ENCODE measurements around the gene DGKI.

The DGKI gene

GRCh38 chr7:137878333-137878961 lies 31.7 kb upstream of the DGKI start:
- H3K27me3 ChIP-seq (ENCODE audit: control insufficient read depth, low read length) = no peaks in the 10 kb centered on the region
- no peaks in the 10 kb centered on the region for H3K79me2 ChIP-seq (ENCODE audit: control insufficient read depth, low read length)
- no peaks in the 10 kb centered on the region for H3K4me1 ChIP-seq (ENCODE audit: control insufficient read depth, low read length)
- H3K4me2 ChIP-seq (ENCODE audit: low read length) = no peak overlapping the region
- no peak overlapping the region for H3K4me3 ChIP-seq (ENCODE audit: low read length)
- H3K9me3 ChIP-seq (ENCODE audit: control insufficient read depth, insufficient read depth, low read length) = no peaks in the 10 kb centered on the region
- H3K27ac ChIP-seq (ENCODE audit: low read depth, low read length) = no peak overlapping the region
- no peak for TF ChIP-seq EZH2phosphoT487 (IDR thresholded peaks at IDR 0.05; ENCODE audit: borderline replicate concordance, low read length)
- no peak for TF ChIP-seq CTCF (IDR thresholded peaks at IDR 0.05; ENCODE audit: low read depth, low read length, poor library complexity, severe bottlenecking)
- H3K36me3 ChIP-seq (ENCODE audit: control insufficient read depth, low read length) = no peaks in the 10 kb centered on the region
- no peaks in the 10 kb centered on the region for H4K20me1 ChIP-seq (ENCODE audit: control insufficient read depth, insufficient read depth, low read depth, low read length)
- no peaks in the 10 kb centered on the region for H3K9me2 ChIP-seq (replicated peaks; ENCODE audit: control insufficient read depth, low read length)
- no peaks in the 10 kb centered on the region for H3F3A ChIP-seq (ENCODE audit: control insufficient read depth, insufficient read depth)

- no peak overlapping the region for H3K4me3 ChIP-seq (ENCODE audit: low read length)
- no peaks in the 10 kb centered on the region for H3K79me2 ChIP-seq (ENCODE audit: control insufficient read depth, low read length)
- H3K27me3 ChIP-seq (ENCODE audit: control insufficient read depth, low read length) = no peaks in the 10 kb centered on the region
- no peaks in the 10 kb centered on the region for H4K20me1 ChIP-seq (ENCODE audit: control insufficient read depth, insufficient read depth, low read depth, low read length)
- H3K9me2 ChIP-seq (replicated peaks; ENCODE audit: control insufficient read depth, low read length) = no peaks in the 10 kb centered on the region
- no peaks in the 10 kb centered on the region for H3K9me3 ChIP-seq (ENCODE audit: control insufficient read depth, insufficient read depth, low read length)
- H3K36me3 ChIP-seq (ENCODE audit: control insufficient read depth, low read length) = no peaks in the 10 kb centered on the region
- H3K4me1 ChIP-seq (ENCODE audit: control insufficient read depth, low read length) = no peaks in the 10 kb centered on the region
- H3F3A ChIP-seq (ENCODE audit: control insufficient read depth, insufficient read depth) = no peaks in the 10 kb centered on the region
- no peak overlapping the region for H3K27ac ChIP-seq (ENCODE audit: low read depth, low read length)
- H3K4me2 ChIP-seq (ENCODE audit: low read length) = no peak overlapping the region
- TF ChIP-seq EZH2phosphoT487 (IDR thresholded peaks at IDR 0.05; ENCODE audit: borderline replicate concordance, low read length) = no peak
- TF ChIP-seq CTCF (IDR thresholded peaks at IDR 0.05; ENCODE audit: low read depth, low read length, poor library complexity, severe bottlenecking) = no peak
Measured at GRCh38 chr7:137877027-137877675, 30.4 kb upstream of the DGKI start.

- Histone ChIP-seq H3F3A (ENCODE audit: control insufficient read depth, insufficient read depth) (no peaks in the 10 kb centered on the region), H3K79me2 (ENCODE audit: control insufficient read depth, low read length) (no peaks in the 10 kb centered on the region), H3K27ac (ENCODE audit: low read depth, low read length) (no peak overlapping the region), H3K27me3 (ENCODE audit: control insufficient read depth, low read length) (no peaks in the 10 kb centered on the region), H3K9me2 (replicated peaks; ENCODE audit: control insufficient read depth, low read length) (no peaks in the 10 kb centered on the region), H3K4me3 (ENCODE audit: low read length) (no peak overlapping the region), H3K36me3 (ENCODE audit: control insufficient read depth, low read length) (no peaks in the 10 kb centered on the region), H3K4me2 (ENCODE audit: low read length) (no peak overlapping the region), H3K9me3 (ENCODE audit: control insufficient read depth, insufficient read depth, low read length) (no peaks in the 10 kb centered on the region), H3K4me1 (ENCODE audit: control insufficient read depth, low read length) (no peaks in the 10 kb centered on the region), H4K20me1 (ENCODE audit: control insufficient read depth, insufficient read depth, low read depth, low read length) (no peaks in the 10 kb centered on the region)
- TF ChIP-seq CTCF (IDR thresholded peaks at IDR 0.05; ENCODE audit: low read depth, low read length, poor library complexity, severe bottlenecking) (no peak), EZH2phosphoT487 (IDR thresholded peaks at IDR 0.05; ENCODE audit: borderline replicate concordance, low read length) (no peak)
Measured at GRCh38 chr7:137875746-137876145, 29.0 kb upstream of the DGKI start.
